WERI-Rb-1 (cell line): ENCODE data around the gene BPIFB3.

Experiments used
- DNase-seq: peaks from one replicate; pipeline ENCODE4 v3.0.0-alpha.2; 2020
- H3K27ac ChIP-seq: fragments of 250-450 bp; sonication (Bioruptor Pico); 2 replicates; pipeline ENCODE4 v1.5.1; 2020; ENCODE audit warnings: mild to moderate bottlenecking, moderate library complexity
- H3K27me3 ChIP-seq: fragments of 250-450 bp; sonication (Bioruptor Pico); 2 replicates; pipeline ENCODE4 v1.5.1; 2021; ENCODE audit warnings: mild to moderate bottlenecking, low read depth, moderate library complexity; ENCODE audit not compliant: insufficient read depth, severe bottlenecking
- H3K36me3 ChIP-seq: fragments of 250-450 bp; sonication (Bioruptor Pico); 2 replicates; pipeline ENCODE4 v1.5.1; 2020; ENCODE audit warnings: mild to moderate bottlenecking, moderate library complexity
- H3K4me3 ChIP-seq: 2 replicates; pipeline ENCODE4 v1.5.1; 2011; ENCODE audit warnings: low read depth, mild to moderate bottlenecking, control low read depth, low read length
- H3K9me3 ChIP-seq: fragments of 250-450 bp; sonication (Bioruptor Pico); 2 replicates; pipeline ENCODE4 v1.5.1; 2021; ENCODE audit warnings: mild to moderate bottlenecking, moderate library complexity; ENCODE audit not compliant: severe bottlenecking
- CTCF ChIP-seq: IDR thresholded peaks from 2 replicates; pipeline ENCODE4 v1.5.1; 2011; ENCODE audit warnings: low read depth, mild to moderate bottlenecking, control low read depth, inconsistent platforms, low read length

Gene BPIFB3

GRCh38 chr20:33069673-33070072 lies 16.0 kb downstream of the BPIFB3 start:
- H3K9me3 ChIP-seq = no peaks in the 10 kb centered on the region
- H3K27me3 ChIP-seq = no peaks in the 10 kb centered on the region
- no peak overlapping the region for H3K4me3 ChIP-seq
- no peak for TF ChIP-seq CTCF
- no peak overlapping the region for H3K27ac ChIP-seq
- no peak for DNase-seq
- H3K36me3 ChIP-seq = no peaks in the 10 kb centered on the region

- Histone ChIP-seq H3K9me3 (no peaks in the 10 kb centered on the region), H3K27me3 (no peaks in the 10 kb centered on the region), H3K36me3 (no peaks in the 10 kb centered on the region), H3K4me3 (no peak overlapping the region), H3K27ac (no peak overlapping the region)
- TF ChIP-seq CTCF = no peak
- DNase-seq = no peak
Measured at GRCh38 chr20:33070111-33071053, 16.7 kb downstream of the BPIFB3 start.

GRCh38 chr20:33071198-33071597 lies 17.5 kb downstream of the BPIFB3 start:
- DNase-seq = no peak
- Histone ChIP-seq H3K27ac (no peak overlapping the region), H3K4me3 (no peak overlapping the region), H3K27me3 (no peaks in the 10 kb centered on the region), H3K9me3 (no peaks in the 10 kb centered on the region), H3K36me3 (no peaks in the 10 kb centered on the region)
- TF ChIP-seq CTCF = no peak

- no peak overlapping the region for H3K4me3 ChIP-seq
- H3K27me3 ChIP-seq = no peaks in the 10 kb centered on the region
- DNase-seq = no peak
- H3K27ac ChIP-seq = no peak overlapping the region
- no peaks in the 10 kb centered on the region for H3K9me3 ChIP-seq
- H3K36me3 ChIP-seq = no peaks in the 10 kb centered on the region
- TF ChIP-seq CTCF = no peak
Measured at GRCh38 chr20:33072362-33072761, 18.7 kb downstream of the BPIFB3 start.

- DNase-seq = no peak
- Histone ChIP-seq H3K27ac (no peak overlapping the region), H3K4me3 (no peak overlapping the region), H3K27me3 (no peaks in the 10 kb centered on the region), H3K9me3 (no peaks in the 10 kb centered on the region), H3K36me3 (no peaks in the 10 kb centered on the region)
- no peak for TF ChIP-seq CTCF
Measured at GRCh38 chr20:33072813-33073212, 19.1 kb downstream of the BPIFB3 start.
